ENCODE results near the gene RASSF1. TPM values are rescaled to one million over a fixed set of nuclear protein-coding genes. Genes with fewer than 3 reads are reported as not detected.

The RASSF1 gene
- total RNA-seq, 1 experiment from 2014 or later: 17.4 TPM

GRCh38 chr3:50323092-50323600, 17.5 kb downstream of the RASSF1 start:
- DNase-seq (ENCODE audit: low read depth, low spot score) (no peak), ATAC-seq (no peak)
- intact Hi-C loops (cut with micrococcal nuclease; ENCODE audit: unreplicated experiment) (no loop called here), in situ Hi-C loops (cut with HindIII; ENCODE audit: low pct_unique_long_range_greater_than_20kb, low sequenced_read_pairs) (no loop called here)
- no peak overlapping the region for H3K27ac ChIP-seq (ENCODE audit: low read length)
- H3K27me3 ChIP-seq (ENCODE audit: control insufficient read depth, insufficient read depth, low read length): no peaks in the 10 kb centered on the region
- no TSS peak for BruUV-seq (replicated peaks)
- TF ChIP-seq POLR2AphosphoS5 (IDR thresholded peaks at IDR 0.05; ENCODE audit: low read depth, low read length) (no peak), TCF7L2 (IDR thresholded peaks at IDR 0.05; ENCODE audit: low read depth, low read length) (no peak), SIN3A (IDR thresholded peaks at IDR 0.05; ENCODE audit: borderline replicate concordance, insufficient read depth, low read depth, low read length) (no peak), CTCF (IDR thresholded peaks at IDR 0.05) (no peak), REST (IDR thresholded peaks at IDR 0.05; ENCODE audit: insufficient read depth in 1 of 2, low read depth in 2 of 2, low read length in 1 of 2) (no peak)
- no peak overlapping the region for H3K4me3 ChIP-seq (ENCODE audit: low read depth in 2 of 2, low read length in 2 of 2)
- CTCF ChIA-PET: no interaction called here
- peaks cover 5% of the 10 kb centered on the region; the same call in 1 of the 2 replicates for H3K36me3 ChIP-seq (ENCODE audit: control insufficient read depth, insufficient read depth, low read length)
- POLR2A ChIA-PET: no interaction called here
- H3K4me1 ChIP-seq (ENCODE audit: control insufficient read depth, insufficient read depth, low read length): peaks cover 30% of the 10 kb centered on the region
- H3K9me3 ChIP-seq (ENCODE audit: control insufficient read depth, insufficient read depth, low read depth, low read length): no peaks in the 10 kb centered on the region

- Histone ChIP-seq H3K27ac (ENCODE audit: low read length) (peak within 1 kb of the TSS; percentile 92), H3K36me3 (ENCODE audit: control insufficient read depth, insufficient read depth, low read length) (peaks cover 3% of the 10 kb centered on the region; the same call in 1 of the 2 replicates), H3K9me3 (ENCODE audit: control insufficient read depth, insufficient read depth, low read depth, low read length) (no peaks in the 10 kb centered on the region), H3K27me3 (ENCODE audit: control insufficient read depth, insufficient read depth, low read length) (no peaks in the 10 kb centered on the region), H3K4me3 (ENCODE audit: low read depth in 2 of 2, low read length in 2 of 2) (peak within 1 kb of the TSS; percentile 82 to 93), H3K4me1 (ENCODE audit: control insufficient read depth, insufficient read depth, low read length) (peaks cover 30% of the 10 kb centered on the region)
- in situ Hi-C loops (cut with HindIII; ENCODE audit: low pct_unique_long_range_greater_than_20kb, low sequenced_read_pairs) (no loop called here), intact Hi-C loops (cut with micrococcal nuclease; ENCODE audit: unreplicated experiment) (no loop called here)
- ChIA-PET CTCF (no interaction called here), POLR2A (no interaction called here)
- DNase-seq (ENCODE audit: low read depth, low spot score) (no peak), ATAC-seq (no peak)
- no TSS peak for BruUV-seq (replicated peaks)
- no peak for TF ChIP-seq POLR2AphosphoS5 (IDR thresholded peaks at IDR 0.05; ENCODE audit: low read depth, low read length)
- TF ChIP-seq SIN3A (IDR thresholded peaks at IDR 0.05; ENCODE audit: borderline replicate concordance, insufficient read depth, low read depth, low read length): no peak
- TF ChIP-seq CTCF (IDR thresholded peaks at IDR 0.05): no peak
- TF ChIP-seq TCF7L2 (IDR thresholded peaks at IDR 0.05; ENCODE audit: low read depth, low read length): no peak
- TF ChIP-seq REST (IDR thresholded peaks at IDR 0.05; ENCODE audit: insufficient read depth in 1 of 2, low read depth in 2 of 2, low read length in 1 of 2): no peak
These were observed 18.1 kb downstream of the RASSF1 start, which contains the start of gene HYAL2 for GRCh38 chr3:50322386-50323091. HYAL2 (minus strand) TSS chr3:50322745; CDS start chr3:50320489, 2,256 bp downstream.

All from Panc1 (cell line).